Mucosa of rectum (tissue), 2 donors: ENCODE results near the gene GBF1.

Source experiments
- H3K27ac ChIP-seq, 2 donors: one replicate each; pipeline ENCODE4 v1.7.0; 2013; ENCODE audit warnings: inconsistent platforms in 2 of 2, low read depth in 2 of 2, low read length in 2 of 2
- H3K27me3 ChIP-seq, 2 donors: one replicate each; pipeline ENCODE4 v1.7.0; 2013; ENCODE audit warnings: low read length in 2 of 2; ENCODE audit not compliant: control insufficient read depth in 2 of 2, insufficient read depth in 2 of 2
- H3K36me3 ChIP-seq, 2 donors: one replicate each; pipeline ENCODE4 v1.7.0; 2013; ENCODE audit warnings: low read length in 2 of 2; ENCODE audit not compliant: control insufficient read depth in 2 of 2, insufficient read depth in 2 of 2
- H3K4me1 ChIP-seq, 2 donors: one replicate each; pipeline ENCODE4 v1.7.0; 2013; ENCODE audit warnings: low read length in 2 of 2, mild to moderate bottlenecking in 1 of 2; ENCODE audit not compliant: control insufficient read depth in 2 of 2, insufficient read depth in 2 of 2
- H3K4me3 ChIP-seq, 2 donors: one replicate each; pipeline ENCODE4 v1.7.0; 2013; ENCODE audit warnings: low read length in 2 of 2
- H3K9ac ChIP-seq, 2 donors: one replicate each; pipeline ENCODE4 v1.7.0; 2013; ENCODE audit warnings: low read length in 2 of 2, low read depth in 1 of 2, mild to moderate bottlenecking in 1 of 2
- H3K9me3 ChIP-seq, 2 donors: one replicate each; pipeline ENCODE4 v1.7.0; 2013; ENCODE audit warnings: low read length in 2 of 2; ENCODE audit not compliant: control insufficient read depth in 2 of 2
- donor health status: healthy.
- donor health status: Normal muscosa, but diverticular disease.

The GBF1 gene

DNA sequence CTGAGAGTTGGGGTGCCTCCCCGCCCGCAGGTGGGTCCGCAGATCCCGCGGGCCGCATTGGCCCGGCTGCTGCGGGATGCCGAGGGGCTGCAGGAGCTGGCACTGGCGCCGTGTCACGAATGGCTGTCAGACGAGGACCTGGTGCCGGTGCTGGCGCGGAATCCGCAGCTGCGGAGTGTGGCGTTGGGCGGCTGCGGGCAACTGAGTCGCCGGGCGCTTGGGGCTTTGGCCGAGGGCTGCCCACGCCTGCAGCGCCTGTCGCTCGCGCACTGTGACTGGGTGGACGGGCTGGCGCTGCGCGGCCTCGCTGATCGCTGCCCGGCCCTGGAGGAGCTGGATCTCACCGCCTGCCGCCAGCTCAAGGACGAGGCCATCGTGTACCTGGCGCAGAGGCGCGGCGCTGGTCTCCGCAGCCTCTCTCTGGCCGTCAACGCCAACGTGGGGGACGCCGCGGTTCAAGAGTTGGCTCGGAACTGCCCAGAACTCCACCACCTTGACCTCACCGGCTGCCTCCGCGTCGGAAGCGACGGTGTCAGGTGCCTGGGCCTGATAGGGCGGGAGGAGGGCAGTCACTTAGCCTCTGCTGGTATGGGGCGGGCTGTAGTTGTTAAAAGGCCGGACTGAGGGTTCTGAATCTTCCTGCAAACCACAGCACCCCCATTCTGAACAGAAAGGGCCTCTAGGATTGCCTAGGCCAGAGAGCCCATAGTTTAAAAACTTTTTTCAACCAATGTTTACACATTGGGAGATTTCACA lies 176.6 kb downstream of the GBF1 start:
- Histone ChIP-seq H3K27ac (peak overlapping the region; percentile 92 to 95), H3K9ac (peak overlapping the region; percentile 88 to 91), H3K9me3 (no peaks in the 10 kb centered on the region), H3K4me1 (peaks cover 29 to 33% of the 10 kb centered on the region in 2 donors), H3K4me3 (peak overlapping the region; percentile 92 to 98), H3K27me3 (peaks cover 6% of the 10 kb centered on the region in 2 donors), H3K36me3 (peaks cover 9 to 16% of the 10 kb centered on the region in 2 donors)

DNA sequence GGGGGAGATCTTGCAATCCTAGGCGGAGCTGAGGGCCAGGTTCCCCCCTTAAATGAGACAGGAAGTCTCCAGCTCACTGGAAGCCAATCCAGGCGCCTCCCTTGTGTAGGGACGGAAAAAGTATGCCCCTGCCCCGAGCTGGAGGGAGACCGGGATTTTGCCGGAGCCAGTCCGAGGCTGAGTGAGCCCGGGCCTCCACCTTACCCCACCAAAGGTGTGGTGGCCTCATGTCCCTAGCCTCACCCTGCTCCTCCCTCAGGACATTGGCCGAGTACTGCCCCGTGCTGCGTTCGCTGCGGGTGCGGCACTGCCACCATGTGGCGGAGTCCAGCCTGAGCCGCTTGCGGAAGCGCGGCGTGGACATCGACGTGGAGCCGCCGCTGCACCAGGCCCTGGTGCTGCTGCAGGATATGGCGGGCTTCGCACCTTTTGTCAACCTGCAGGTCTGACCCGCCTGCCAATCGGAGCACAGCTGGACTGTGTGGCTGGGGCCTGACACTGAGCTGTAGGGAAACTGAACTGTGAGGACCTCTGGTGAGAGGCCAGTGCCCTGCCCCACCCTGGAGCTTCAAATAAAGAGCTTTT lies 177.3 kb downstream of the GBF1 start:
- H3K27ac ChIP-seq, result peak overlapping the region; percentile 92 to 95
- H3K36me3 ChIP-seq, result peaks cover 9 to 19% of the 10 kb centered on the region in 2 donors
- H3K27me3 ChIP-seq, result peaks cover 6% of the 10 kb centered on the region in 2 donors
- H3K9me3 ChIP-seq, result no peaks in the 10 kb centered on the region
- peaks cover 29 to 33% of the 10 kb centered on the region in 2 donors for H3K4me1 ChIP-seq
- H3K4me3 ChIP-seq, result peak overlapping the region; percentile 92 to 98
- peak overlapping the region; percentile 88 to 91 for H3K9ac ChIP-seq

- Histone ChIP-seq H3K4me1 (peaks cover 29 to 33% of the 10 kb centered on the region in 2 donors), H3K9me3 (no peaks in the 10 kb centered on the region), H3K27ac (no peak overlapping the region), H3K27me3 (peaks cover 0 to under 1% of the 10 kb centered on the region in 2 donors), H3K36me3 (peaks cover 9 to 19% of the 10 kb centered on the region in 2 donors), H3K4me3 (peak overlapping the region; percentile 92 to 98), H3K9ac (no peak overlapping the region)
Observed at GRCh38 chr10:102423372-102423968, 178.1 kb downstream of the GBF1 start.

DNA sequence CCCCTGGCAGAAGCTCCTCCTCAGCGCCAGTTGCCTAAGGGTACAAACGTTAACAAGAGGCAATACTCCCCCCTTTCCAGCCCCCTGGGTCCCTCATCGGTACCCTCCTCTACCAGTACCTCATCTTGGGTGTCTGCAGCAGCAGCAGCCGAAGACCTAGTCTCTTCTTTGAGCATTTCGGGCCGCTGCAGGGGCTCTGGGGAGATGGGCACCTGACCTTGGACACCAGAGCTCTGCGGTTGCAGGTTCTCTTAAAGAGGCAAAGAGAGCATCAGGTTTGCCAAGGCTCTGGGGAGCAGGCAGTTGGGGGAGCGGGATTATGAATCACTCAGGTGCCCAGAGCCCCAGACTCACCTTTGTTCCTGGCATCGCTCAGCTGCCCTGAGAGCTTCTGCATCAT lies 178.8 kb downstream of the GBF1 start:
- Histone ChIP-seq H3K27ac (no peak overlapping the region), H3K27me3 (no peaks in the 10 kb centered on the region), H3K9me3 (no peaks in the 10 kb centered on the region), H3K9ac (no peak overlapping the region), H3K36me3 (peaks cover 9 to 19% of the 10 kb centered on the region in 2 donors), H3K4me1 (peaks cover 29 to 30% of the 10 kb centered on the region in 2 donors), H3K4me3 (no peak overlapping the region)

- Histone ChIP-seq H3K9ac (no peak overlapping the region), H3K27ac (no peak overlapping the region)
Observed at GRCh38 chr10:102424916-102425315, 179.6 kb downstream of the GBF1 start.

DNA sequence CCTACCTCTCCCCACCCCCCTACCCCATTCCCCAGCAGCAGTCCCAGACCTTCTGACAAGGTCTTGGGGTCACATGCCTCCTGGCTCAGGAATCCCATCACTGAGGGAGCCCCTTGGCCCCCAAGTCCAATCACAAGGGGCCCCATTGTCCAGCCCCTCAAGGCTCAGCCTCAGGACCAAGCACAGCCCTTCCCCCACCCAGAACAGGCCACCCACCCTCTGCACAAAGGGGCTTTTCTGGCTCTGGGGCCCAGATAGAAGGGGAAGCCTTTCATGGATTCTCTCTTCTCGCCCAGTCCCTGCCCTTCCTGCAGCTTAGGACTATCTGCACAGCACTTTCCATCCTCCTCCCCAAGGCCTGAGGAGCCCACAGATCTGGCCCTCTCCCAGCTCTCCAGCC lies 180.1 kb downstream of the GBF1 start:
- H3K36me3 ChIP-seq, result peaks cover 9 to 19% of the 10 kb centered on the region in 2 donors
- H3K4me3 ChIP-seq, result no peak overlapping the region
- H3K4me1 ChIP-seq, result peaks cover 18% of the 10 kb centered on the region in 2 donors
- H3K27ac ChIP-seq, result no peak overlapping the region
- H3K9ac ChIP-seq, result no peak overlapping the region
- no peaks in the 10 kb centered on the region for H3K27me3 ChIP-seq
- H3K9me3 ChIP-seq, result no peaks in the 10 kb centered on the region

More at GRCh38 chr10:102424916-102425315, 179.6 kb downstream of the GBF1 start:
- Histone ChIP-seq H3K9me3 (no peaks in the 10 kb centered on the region), H3K4me3 (no peak overlapping the region), H3K4me1 (peaks cover 22 to 23% of the 10 kb centered on the region in 2 donors), H3K27me3 (no peaks in the 10 kb centered on the region), H3K36me3 (peaks cover 9 to 19% of the 10 kb centered on the region in 2 donors)

DNA sequence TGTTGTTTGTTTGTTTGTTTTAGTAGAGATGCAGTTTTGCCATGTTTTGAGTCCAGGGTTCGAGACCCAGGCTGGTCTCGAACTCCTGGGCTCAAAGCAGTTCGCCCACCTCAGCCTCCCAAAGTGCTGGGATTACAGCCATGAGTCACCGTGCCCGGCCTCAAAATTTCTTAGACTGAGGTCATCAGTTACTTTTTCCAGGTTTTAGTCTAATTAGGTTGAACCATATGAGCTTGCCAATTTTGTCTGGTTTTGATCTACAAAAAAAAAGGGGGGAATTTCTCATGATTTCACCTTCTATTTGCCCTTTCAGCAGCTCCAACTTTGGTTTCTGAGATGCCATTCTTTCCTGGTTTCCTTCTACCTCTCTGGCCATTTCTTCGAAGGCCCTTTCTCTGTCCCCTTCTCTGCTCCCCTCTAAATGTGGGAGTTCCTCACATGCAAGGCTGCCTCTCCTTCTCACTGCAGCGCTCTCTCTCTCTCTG lies 181.5 kb downstream of the GBF1 start:
- H3K9me3 ChIP-seq, result no peaks in the 10 kb centered on the region
- no peak overlapping the region for H3K4me3 ChIP-seq
- no peak overlapping the region for H3K27ac ChIP-seq
- no peak overlapping the region for H3K9ac ChIP-seq
- peaks cover 20 to 21% of the 10 kb centered on the region in 2 donors for H3K4me1 ChIP-seq
- peaks cover 9 to 19% of the 10 kb centered on the region in 2 donors for H3K36me3 ChIP-seq
- no peaks in the 10 kb centered on the region for H3K27me3 ChIP-seq

GRCh38 chr10:102429468-102429867 lies 184.1 kb downstream of the GBF1 start:
- no peak overlapping the region for H3K27ac ChIP-seq
- H3K9me3 ChIP-seq, result no peaks in the 10 kb centered on the region
- peaks cover 9 to 11% of the 10 kb centered on the region in 2 donors for H3K4me1 ChIP-seq
- no peaks in the 10 kb centered on the region for H3K27me3 ChIP-seq
- H3K9ac ChIP-seq, result no peak overlapping the region
- H3K4me3 ChIP-seq, result no peak overlapping the region
- H3K36me3 ChIP-seq, result peaks cover 3 to 6% of the 10 kb centered on the region in 2 donors

- peak overlapping the region; percentile 81 to 95 for H3K4me3 ChIP-seq
- H3K9ac ChIP-seq, result peak overlapping the region; percentile 86 to 90
- peaks cover 0 to 2% of the 10 kb centered on the region in 2 donors for H3K36me3 ChIP-seq
- peak overlapping the region in 1 of 2 donors; percentile 63 for H3K27ac ChIP-seq
- H3K9me3 ChIP-seq, result no peaks in the 10 kb centered on the region
- peaks cover 9 to 15% of the 10 kb centered on the region in 2 donors for H3K4me1 ChIP-seq
- peaks cover 0 to 3% of the 10 kb centered on the region in 2 donors for H3K27me3 ChIP-seq
Observed at GRCh38 chr10:102431452-102432124, 186.3 kb downstream of the GBF1 start.
